GM10266 (cell line): Measurements from ENCODE around the gene MNT.
A peak's percentile ranks its signal among the peaks of the same experiment; 100 is the strongest.

Source experiments
- DNase-seq: peaks from one replicate; pipeline ENCODE4 v3.0.0; 2012; ENCODE audit errors: extremely low spot score
- CTCF ChIP-seq: IDR thresholded peaks from 2 replicates; pipeline ENCODE4 v1.5.1; 2012; ENCODE audit warnings: mild to moderate bottlenecking, low read depth; ENCODE audit not compliant: control insufficient read depth, insufficient read depth; ENCODE audit errors: missing control alignments

MNT gene

GRCh38 chr17:2398655-2399571 is 1.9 kb downstream of the MNT start:
- no peak for TF ChIP-seq CTCF
- DNase-seq: peak; percentile 56

GRCh38 chr17:2398182-2398581 is 2.7 kb downstream of the MNT start:
- no peak for TF ChIP-seq CTCF
- DNase-seq: no peak

GRCh38 chr17:2397247-2398171 is 3.4 kb downstream of the MNT start:
- no peak for TF ChIP-seq CTCF
- DNase-seq: no peak

GRCh38 chr17:2396568-2397246 is 4.2 kb downstream of the MNT start:
- peak; percentile 85 for DNase-seq
- no peak for TF ChIP-seq CTCF

- DNase-seq: no peak
- TF ChIP-seq CTCF: no peak
These were observed 4.7 kb downstream of the MNT start for GRCh38 chr17:2396192-2396567.

- no peak for TF ChIP-seq CTCF
- no peak for DNase-seq
These were observed 5.3 kb downstream of the MNT start for GRCh38 chr17:2395258-2396181.
